ENCODE measurements around the gene RBKS.
A peak's percentile ranks its signal among the peaks of the same experiment; 100 is the strongest.

Gene RBKS

GRCh38 chr2:27798948-27799645, 91.1 kb downstream of the RBKS start:
- no peak overlapping the region for H3K4me3 ChIP-seq (replicated peaks; ENCODE audit: insufficient read depth, low read length)
- DNase-seq (ENCODE audit: low read depth in 1 of 2, low spot score in 1 of 2): no peak
- no peaks in the 10 kb centered on the region for H3K27me3 ChIP-seq (ENCODE audit: insufficient read depth, poor library complexity, severe bottlenecking)
- H3K27ac ChIP-seq (replicated peaks): no peak overlapping the region
- no peak for TF ChIP-seq POLR2AphosphoS5 (IDR thresholded peaks at IDR 0.05; ENCODE audit: low read depth)
- TF ChIP-seq GABPA (IDR thresholded peaks at IDR 0.05; ENCODE audit: low read depth): no peak
- TF ChIP-seq, protein P1, sequence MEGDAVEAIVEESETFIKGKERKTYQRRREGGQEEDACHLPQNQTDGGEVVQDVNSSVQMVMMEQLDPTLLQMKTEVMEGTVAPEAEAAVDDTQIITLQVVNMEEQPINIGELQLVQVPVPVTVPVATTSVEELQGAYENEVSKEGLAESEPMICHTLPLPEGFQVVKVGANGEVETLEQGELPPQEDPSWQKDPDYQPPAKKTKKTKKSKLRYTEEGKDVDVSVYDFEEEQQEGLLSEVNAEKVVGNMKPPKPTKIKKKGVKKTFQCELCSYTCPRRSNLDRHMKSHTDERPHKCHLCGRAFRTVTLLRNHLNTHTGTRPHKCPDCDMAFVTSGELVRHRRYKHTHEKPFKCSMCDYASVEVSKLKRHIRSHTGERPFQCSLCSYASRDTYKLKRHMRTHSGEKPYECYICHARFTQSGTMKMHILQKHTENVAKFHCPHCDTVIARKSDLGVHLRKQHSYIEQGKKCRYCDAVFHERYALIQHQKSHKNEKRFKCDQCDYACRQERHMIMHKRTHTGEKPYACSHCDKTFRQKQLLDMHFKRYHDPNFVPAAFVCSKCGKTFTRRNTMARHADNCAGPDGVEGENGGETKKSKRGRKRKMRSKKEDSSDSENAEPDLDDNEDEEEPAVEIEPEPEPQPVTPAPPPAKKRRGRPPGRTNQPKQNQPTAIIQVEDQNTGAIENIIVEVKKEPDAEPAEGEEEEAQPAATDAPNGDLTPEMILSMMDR (IDR thresholded peaks at IDR 0.05; ENCODE audit: insufficient read depth, low read length): no peak
- TF ChIP-seq SPI1 (IDR thresholded peaks at IDR 0.05; ENCODE audit: borderline replicate concordance, low read depth): no peak
- TF ChIP-seq, protein P2, sequence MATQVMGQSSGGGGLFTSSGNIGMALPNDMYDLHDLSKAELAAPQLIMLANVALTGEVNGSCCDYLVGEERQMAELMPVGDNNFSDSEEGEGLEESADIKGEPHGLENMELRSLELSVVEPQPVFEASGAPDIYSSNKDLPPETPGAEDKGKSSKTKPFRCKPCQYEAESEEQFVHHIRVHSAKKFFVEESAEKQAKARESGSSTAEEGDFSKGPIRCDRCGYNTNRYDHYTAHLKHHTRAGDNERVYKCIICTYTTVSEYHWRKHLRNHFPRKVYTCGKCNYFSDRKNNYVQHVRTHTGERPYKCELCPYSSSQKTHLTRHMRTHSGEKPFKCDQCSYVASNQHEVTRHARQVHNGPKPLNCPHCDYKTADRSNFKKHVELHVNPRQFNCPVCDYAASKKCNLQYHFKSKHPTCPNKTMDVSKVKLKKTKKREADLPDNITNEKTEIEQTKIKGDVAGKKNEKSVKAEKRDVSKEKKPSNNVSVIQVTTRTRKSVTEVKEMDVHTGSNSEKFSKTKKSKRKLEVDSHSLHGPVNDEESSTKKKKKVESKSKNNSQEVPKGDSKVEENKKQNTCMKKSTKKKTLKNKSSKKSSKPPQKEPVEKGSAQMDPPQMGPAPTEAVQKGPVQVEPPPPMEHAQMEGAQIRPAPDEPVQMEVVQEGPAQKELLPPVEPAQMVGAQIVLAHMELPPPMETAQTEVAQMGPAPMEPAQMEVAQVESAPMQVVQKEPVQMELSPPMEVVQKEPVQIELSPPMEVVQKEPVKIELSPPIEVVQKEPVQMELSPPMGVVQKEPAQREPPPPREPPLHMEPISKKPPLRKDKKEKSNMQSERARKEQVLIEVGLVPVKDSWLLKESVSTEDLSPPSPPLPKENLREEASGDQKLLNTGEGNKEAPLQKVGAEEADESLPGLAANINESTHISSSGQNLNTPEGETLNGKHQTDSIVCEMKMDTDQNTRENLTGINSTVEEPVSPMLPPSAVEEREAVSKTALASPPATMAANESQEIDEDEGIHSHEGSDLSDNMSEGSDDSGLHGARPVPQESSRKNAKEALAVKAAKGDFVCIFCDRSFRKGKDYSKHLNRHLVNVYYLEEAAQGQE (IDR thresholded peaks at IDR 0.05; ENCODE audit: insufficient replicate concordance, low read depth): no peak

GRCh38 chr2:27798486-27798885, 91.7 kb downstream of the RBKS start:
- no peak for TF ChIP-seq GABPA (IDR thresholded peaks at IDR 0.05; ENCODE audit: low read depth)
- no peak for TF ChIP-seq POLR2AphosphoS5 (IDR thresholded peaks at IDR 0.05; ENCODE audit: low read depth)
- TF ChIP-seq, protein P2 (IDR thresholded peaks at IDR 0.05; ENCODE audit: insufficient replicate concordance, low read depth): no peak
- TF ChIP-seq, protein P1 (IDR thresholded peaks at IDR 0.05; ENCODE audit: insufficient read depth, low read length): no peak
- no peak for TF ChIP-seq SPI1 (IDR thresholded peaks at IDR 0.05; ENCODE audit: borderline replicate concordance, low read depth)
- peak in 1 of 2 experiments; percentile 29 for DNase-seq (ENCODE audit: low read depth in 1 of 2, low spot score in 1 of 2)
- Histone ChIP-seq H3K4me3 (replicated peaks; ENCODE audit: insufficient read depth, low read length) (no peak overlapping the region), H3K27me3 (ENCODE audit: insufficient read depth, poor library complexity, severe bottlenecking) (no peaks in the 10 kb centered on the region), H3K27ac (replicated peaks) (no peak overlapping the region)

DNA sequence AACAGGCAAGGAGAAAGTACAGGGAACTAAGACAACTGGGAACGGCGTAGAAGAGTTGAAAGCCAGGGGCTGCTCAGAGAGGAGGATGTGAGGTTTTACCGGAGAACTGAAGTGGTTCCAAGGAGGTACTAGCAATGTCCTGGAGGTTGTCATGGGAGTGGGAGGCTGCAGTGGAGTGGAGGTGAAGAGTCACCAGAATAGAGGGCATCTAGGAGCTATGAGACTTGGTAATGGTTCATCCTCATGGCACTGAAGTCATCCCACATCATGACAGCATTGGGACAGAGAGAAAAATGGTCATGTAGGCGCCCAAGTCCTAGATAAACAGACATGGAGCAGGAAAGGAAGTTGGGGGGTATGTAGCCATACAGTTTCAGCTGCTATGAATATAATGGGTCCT, 92.3 kb downstream of the RBKS start:
- no peak for DNase-seq (ENCODE audit: low read depth in 1 of 2, low spot score in 1 of 2)
- TF ChIP-seq SPI1 (IDR thresholded peaks at IDR 0.05; ENCODE audit: borderline replicate concordance, low read depth): no peak
- TF ChIP-seq POLR2AphosphoS5 (IDR thresholded peaks at IDR 0.05; ENCODE audit: low read depth): no peak
- TF ChIP-seq, protein P2 (IDR thresholded peaks at IDR 0.05; ENCODE audit: insufficient replicate concordance, low read depth): no peak
- TF ChIP-seq, protein P1 (IDR thresholded peaks at IDR 0.05; ENCODE audit: insufficient read depth, low read length): no peak
- no peak for TF ChIP-seq GABPA (IDR thresholded peaks at IDR 0.05; ENCODE audit: low read depth)
- Histone ChIP-seq H3K27me3 (ENCODE audit: insufficient read depth, poor library complexity, severe bottlenecking) (no peaks in the 10 kb centered on the region), H3K27ac (replicated peaks) (no peak overlapping the region), H3K4me3 (replicated peaks; ENCODE audit: insufficient read depth, low read length) (no peak overlapping the region)

Measured in HL-60 (cell line).